ENCODE results near the gene BRCA2.
"Not testable (repeated sequence)": the region's sequence is repeated elsewhere in the genome, so short reads cannot be mapped to it uniquely, and the experiment has no call there.

GRCh38 chr13:32350839-32351441, 35.6 kb downstream of the BRCA2 start:
- TF ChIP-seq CREB1 (CRISPR knock-in tag; IDR thresholded peaks at IDR 0.05); ATF2 (CRISPR knock-in tag; IDR thresholded peaks at IDR 0.05; ENCODE audit: borderline replicate concordance, low read depth): not testable (repeated sequence)

All from WTC11 (cell line).